ENCODE results near the gene SEMA3A. TPM values are rescaled to one million over a fixed set of nuclear protein-coding genes. Genes with fewer than 3 reads are reported as not detected.

SEMA3A gene
- total and polyA plus RNA-seq, 2 donors, result 12.9 to 24.3 TPM

DNA sequence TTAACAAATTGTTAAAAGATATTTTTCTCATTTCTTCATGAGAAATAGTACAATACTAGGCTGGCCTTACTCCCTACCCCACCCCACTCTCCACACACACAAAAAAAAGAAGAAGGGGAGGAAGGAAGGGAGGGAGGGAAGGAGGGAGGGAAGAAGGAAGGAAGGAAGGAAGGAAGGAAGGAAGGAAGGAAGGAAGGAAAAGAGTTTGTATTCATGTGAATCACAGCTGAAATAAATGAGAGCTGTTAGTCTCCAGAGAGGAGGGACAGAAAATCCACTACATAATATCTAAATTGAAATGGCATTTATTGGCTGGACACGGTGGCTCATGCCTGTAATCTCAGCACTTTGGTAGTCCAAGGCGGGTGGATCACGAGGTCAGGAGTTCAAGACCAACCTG is 57.8 kb downstream of the SEMA3A start:
- WGBS, result 88% methylated on average over 3 of the region's 3 CpGs
- no peak for DNase-seq (ENCODE audit: extremely low spot score)
- Histone ChIP-seq H3K4me1 (ENCODE audit: insufficient read depth) (no peaks in the 10 kb centered on the region), H3K4me3 (ENCODE audit: low read depth, low read length) (no peak overlapping the region), H3K36me3 (ENCODE audit: insufficient read depth) (no peaks in the 10 kb centered on the region), H3K27ac (ENCODE audit: low read depth) (no peak overlapping the region)

DNA sequence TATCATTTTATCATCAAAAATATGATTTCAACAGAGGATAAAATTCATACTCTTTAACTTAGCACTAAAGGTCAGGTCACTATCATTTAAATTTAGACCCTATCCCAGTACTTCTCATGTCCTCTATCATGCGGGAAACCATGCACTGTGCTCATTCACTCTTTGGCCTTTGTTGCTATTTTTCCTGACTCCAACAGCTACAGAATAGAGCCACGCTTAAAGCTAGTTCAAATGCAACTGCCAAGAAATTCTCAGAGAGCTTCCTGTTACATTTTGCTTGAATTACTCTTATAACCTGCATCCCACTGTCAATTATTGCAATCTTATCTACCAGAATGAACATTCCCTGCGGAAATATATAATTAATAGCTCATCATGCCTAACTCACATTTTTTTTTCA is 58.3 kb downstream of the SEMA3A start:
- no peak for DNase-seq (ENCODE audit: extremely low spot score)
- no peak overlapping the region for H3K4me3 ChIP-seq (ENCODE audit: low read depth, low read length)
- no peaks in the 10 kb centered on the region for H3K4me1 ChIP-seq (ENCODE audit: insufficient read depth)
- no peaks in the 10 kb centered on the region for H3K36me3 ChIP-seq (ENCODE audit: insufficient read depth)
- no peak overlapping the region for H3K27ac ChIP-seq (ENCODE audit: low read depth)
- 69% methylated on average over 3 of the region's 3 CpGs for WGBS

GRCh38 chr7:84134169-84134568 is 60.4 kb downstream of the SEMA3A start:
- WGBS, result 96% methylated on average over 1 of the region's 1 CpG
- H3K4me3 ChIP-seq (ENCODE audit: low read depth, low read length), result no peak overlapping the region
- DNase-seq (ENCODE audit: extremely low spot score), result no peak
- H3K4me1 ChIP-seq (ENCODE audit: insufficient read depth), result no peaks in the 10 kb centered on the region
- H3K36me3 ChIP-seq (ENCODE audit: insufficient read depth), result no peaks in the 10 kb centered on the region
- no peak overlapping the region for H3K27ac ChIP-seq (ENCODE audit: low read depth)

DNA sequence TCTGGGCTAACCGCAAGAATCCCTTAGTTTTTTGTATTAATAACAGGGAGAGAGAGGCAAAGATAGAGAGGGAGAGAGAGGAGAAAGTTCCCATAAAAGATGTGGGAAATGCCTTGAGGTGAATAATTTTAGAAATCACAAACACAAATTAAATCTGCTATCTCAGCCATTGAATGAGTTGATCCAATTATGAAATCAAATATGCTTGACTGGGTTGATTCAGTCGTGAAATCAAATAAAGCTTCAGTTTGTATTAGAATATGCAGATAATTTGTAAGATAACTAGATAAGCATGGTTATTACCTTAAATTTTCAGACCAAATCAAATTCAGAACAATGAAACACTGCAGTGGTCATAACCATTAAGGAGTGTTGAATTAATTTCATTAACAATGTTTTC is 68.9 kb downstream of the SEMA3A start:
- Histone ChIP-seq H3K4me3 (ENCODE audit: low read depth, low read length) (no peak overlapping the region), H3K27ac (ENCODE audit: low read depth) (no peak overlapping the region), H3K36me3 (ENCODE audit: insufficient read depth) (no peaks in the 10 kb centered on the region), H3K4me1 (ENCODE audit: insufficient read depth) (no peaks in the 10 kb centered on the region)
- no peak for DNase-seq (ENCODE audit: extremely low spot score)
- 90% methylated on average over 2 of the region's 2 CpGs for WGBS

DNA sequence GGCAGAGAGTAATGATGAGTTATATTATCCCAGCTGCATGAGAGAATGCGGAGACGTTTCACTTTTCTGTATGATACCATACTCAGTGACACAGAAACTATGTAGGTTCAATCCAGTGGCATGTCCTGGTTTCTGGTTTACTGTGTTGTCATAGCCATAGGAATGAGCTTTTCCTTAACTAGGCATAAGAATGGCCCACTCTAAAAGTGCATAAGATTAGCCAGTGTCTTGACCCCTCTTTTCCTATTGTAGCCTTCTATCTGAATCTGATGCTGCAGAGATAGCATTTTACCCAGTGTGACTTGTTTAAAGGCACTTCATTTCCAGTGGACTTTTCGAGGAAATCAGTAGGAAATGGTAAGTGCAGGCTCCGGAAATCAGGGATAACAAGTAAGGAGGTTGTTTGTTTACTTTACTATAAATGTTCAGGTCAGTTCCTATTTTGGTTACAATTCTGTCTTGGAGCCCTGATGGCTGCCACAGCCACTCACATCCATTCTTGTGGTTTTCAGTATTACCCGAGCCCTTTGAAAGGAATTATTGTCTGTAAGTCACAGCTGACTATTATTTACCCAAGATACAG is 70.5 kb downstream of the SEMA3A start:
- H3K4me1 ChIP-seq (ENCODE audit: insufficient read depth), result no peaks in the 10 kb centered on the region
- no peak overlapping the region for H3K4me3 ChIP-seq (ENCODE audit: low read depth, low read length)
- no peak for DNase-seq (ENCODE audit: extremely low spot score)
- H3K27ac ChIP-seq (ENCODE audit: low read depth), result no peak overlapping the region
- 33% methylated on average over 5 of the region's 5 CpGs for WGBS
- no peaks in the 10 kb centered on the region for H3K36me3 ChIP-seq (ENCODE audit: insufficient read depth)

DNA sequence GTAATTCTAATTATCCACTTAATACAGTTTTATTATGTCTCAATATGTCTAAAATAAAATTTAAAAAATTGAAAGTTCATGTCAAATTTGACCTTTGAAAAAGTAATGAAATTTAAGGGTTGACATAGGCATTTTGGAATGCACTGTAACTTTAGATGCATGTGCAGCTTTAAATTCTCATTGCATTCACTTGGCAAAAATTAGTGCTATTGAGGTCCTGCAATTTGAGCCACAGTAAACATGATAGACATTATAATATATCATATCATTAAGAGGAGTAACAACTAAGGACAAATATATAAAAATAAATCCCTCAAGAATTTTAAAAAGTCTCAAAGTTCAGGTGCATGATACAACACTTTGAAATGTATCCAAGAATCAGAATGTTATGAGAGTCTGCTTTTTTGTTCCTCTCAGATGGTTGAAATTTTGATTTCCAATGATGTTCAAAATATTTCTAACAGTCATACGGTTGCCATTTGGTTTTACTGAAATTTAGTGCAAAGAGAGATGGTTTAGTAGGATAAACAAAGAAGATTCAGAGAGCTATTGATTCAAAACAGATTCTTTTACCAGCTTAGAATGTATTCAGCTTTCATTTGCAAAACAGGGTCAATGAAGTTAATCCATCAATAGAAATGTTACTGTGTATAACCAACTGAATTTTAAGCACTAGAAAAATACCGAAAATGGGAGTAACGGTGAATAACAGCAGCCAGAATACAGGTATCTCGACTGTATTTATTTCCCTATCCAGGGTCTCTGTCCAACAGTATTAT is 71.8 kb downstream of the SEMA3A start:
- Histone ChIP-seq H3K4me1 (ENCODE audit: insufficient read depth) (no peaks in the 10 kb centered on the region), H3K36me3 (ENCODE audit: insufficient read depth) (no peaks in the 10 kb centered on the region), H3K27ac (ENCODE audit: low read depth) (no peak overlapping the region), H3K4me3 (ENCODE audit: low read depth, low read length) (no peak overlapping the region)
- 88% methylated on average over 4 of the region's 4 CpGs for WGBS
- DNase-seq (ENCODE audit: extremely low spot score), result no peak

- Histone ChIP-seq H3K4me3 (ENCODE audit: low read depth, low read length) (no peak overlapping the region), H3K27ac (ENCODE audit: low read depth) (no peak overlapping the region), H3K36me3 (ENCODE audit: insufficient read depth) (no peaks in the 10 kb centered on the region), H3K4me1 (ENCODE audit: insufficient read depth) (no peaks in the 10 kb centered on the region)
- DNase-seq (ENCODE audit: extremely low spot score), result no peak
- WGBS, result 91% methylated on average over 6 of the region's 6 CpGs
Measured at GRCh38 chr7:84117304-84117703, 77.3 kb downstream of the SEMA3A start.

- 54% methylated on average over 9 of the region's 9 CpGs for WGBS
- no peaks in the 10 kb centered on the region for H3K4me1 ChIP-seq (ENCODE audit: insufficient read depth)
- no peak for DNase-seq (ENCODE audit: extremely low spot score)
- no peak overlapping the region for H3K4me3 ChIP-seq (ENCODE audit: low read depth, low read length)
- no peaks in the 10 kb centered on the region for H3K36me3 ChIP-seq (ENCODE audit: insufficient read depth)
- H3K27ac ChIP-seq (ENCODE audit: low read depth), result no peak overlapping the region
Measured at GRCh38 chr7:84113906-84114850, 80.4 kb downstream of the SEMA3A start.

- 33% methylated on average over 2 of the region's 2 CpGs for WGBS
Measured at GRCh38 chr7:84113286-84113685, 81.3 kb downstream of the SEMA3A start.

DNA sequence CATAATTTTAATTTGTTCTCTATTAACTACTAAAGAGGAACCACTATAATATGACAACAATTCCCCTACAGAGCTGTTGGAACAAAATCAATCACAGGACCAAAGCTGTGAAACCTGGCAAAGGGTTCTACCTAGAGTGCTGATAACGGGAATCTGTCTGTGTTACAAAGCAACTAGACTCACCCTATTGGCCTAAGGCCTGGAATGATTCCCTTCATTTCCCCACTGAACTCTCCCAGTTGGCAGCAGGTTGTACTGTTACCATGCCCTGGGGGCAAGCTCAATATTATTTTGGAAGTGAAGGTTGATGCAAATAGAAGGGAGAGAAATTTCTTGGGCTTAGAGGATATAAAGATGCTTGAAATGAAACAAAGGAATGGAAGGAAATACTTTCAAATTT is 81.8 kb downstream of the SEMA3A start:
- no peak overlapping the region for H3K4me3 ChIP-seq (ENCODE audit: low read depth, low read length)
- H3K36me3 ChIP-seq (ENCODE audit: insufficient read depth), result no peaks in the 10 kb centered on the region
- H3K27ac ChIP-seq (ENCODE audit: low read depth), result no peak overlapping the region
- 39% methylated on average over 1 of the region's 1 CpG for WGBS
- DNase-seq (ENCODE audit: extremely low spot score), result no peak
- no peaks in the 10 kb centered on the region for H3K4me1 ChIP-seq (ENCODE audit: insufficient read depth)

More at GRCh38 chr7:84113286-84113685, 81.3 kb downstream of the SEMA3A start:
- Histone ChIP-seq H3K4me3 (ENCODE audit: low read depth, low read length) (no peak overlapping the region), H3K36me3 (ENCODE audit: insufficient read depth) (no peaks in the 10 kb centered on the region), H3K4me1 (ENCODE audit: insufficient read depth) (no peaks in the 10 kb centered on the region), H3K27ac (ENCODE audit: low read depth) (no peak overlapping the region)
- peak; percentile 72 for DNase-seq (ENCODE audit: extremely low spot score)

- H3K36me3 ChIP-seq (ENCODE audit: insufficient read depth), result no peaks in the 10 kb centered on the region
- H3K4me3 ChIP-seq (ENCODE audit: low read depth, low read length), result no peak overlapping the region
- no peak overlapping the region for H3K27ac ChIP-seq (ENCODE audit: low read depth)
- no peak for DNase-seq (ENCODE audit: extremely low spot score)
- no peaks in the 10 kb centered on the region for H3K4me1 ChIP-seq (ENCODE audit: insufficient read depth)
Measured at GRCh38 chr7:84111842-84112241, 82.7 kb downstream of the SEMA3A start.

DNA sequence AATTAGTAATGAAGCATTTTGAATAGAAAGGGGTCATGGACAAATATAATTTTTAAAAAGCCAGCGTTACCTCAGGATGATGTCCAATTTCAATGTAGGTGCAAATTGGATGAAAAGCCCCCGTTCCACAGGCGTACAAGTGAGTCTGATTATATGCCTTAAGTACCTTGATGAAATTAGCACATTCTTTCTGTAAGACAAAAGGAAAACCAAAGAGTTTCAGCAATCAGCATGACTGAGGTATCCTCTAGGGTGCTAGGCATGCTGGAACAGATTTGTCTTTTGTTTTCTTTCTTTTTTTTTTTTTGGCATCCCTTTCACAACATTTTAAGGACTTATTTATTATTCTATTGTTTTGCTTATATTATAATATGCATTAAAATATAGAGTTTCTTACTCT is 84.2 kb downstream of the SEMA3A start:
- no peak overlapping the region for H3K27ac ChIP-seq (ENCODE audit: low read depth)
- WGBS, result 93% methylated on average over 3 of the region's 3 CpGs
- H3K4me3 ChIP-seq (ENCODE audit: low read depth, low read length), result no peak overlapping the region
- no peaks in the 10 kb centered on the region for H3K4me1 ChIP-seq (ENCODE audit: insufficient read depth)
- H3K36me3 ChIP-seq (ENCODE audit: insufficient read depth), result no peaks in the 10 kb centered on the region
- DNase-seq (ENCODE audit: extremely low spot score), result no peak

DNA sequence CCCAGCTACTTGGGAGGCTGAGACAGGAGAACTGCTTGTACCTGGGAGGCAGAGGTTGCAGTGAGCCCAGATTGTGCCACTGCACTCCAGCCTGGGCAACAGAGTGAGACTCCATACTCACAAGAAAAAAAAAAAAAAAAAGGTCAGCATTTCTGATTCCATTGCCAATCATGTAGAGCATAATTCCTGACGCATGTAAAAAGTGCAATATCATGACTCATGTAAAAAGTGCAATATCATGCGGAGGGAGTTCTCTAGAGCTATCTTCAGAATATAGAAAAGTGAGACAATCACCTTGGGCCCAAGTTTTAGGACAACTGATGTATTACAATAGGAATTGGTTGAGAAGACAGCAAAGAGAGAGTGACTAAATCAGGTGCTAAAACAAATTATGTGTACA is 85.8 kb downstream of the SEMA3A start:
- Histone ChIP-seq H3K27ac (ENCODE audit: low read depth) (no peak overlapping the region), H3K4me3 (ENCODE audit: low read depth, low read length) (no peak overlapping the region), H3K4me1 (ENCODE audit: insufficient read depth) (no peaks in the 10 kb centered on the region), H3K36me3 (ENCODE audit: insufficient read depth) (no peaks in the 10 kb centered on the region)
- DNase-seq (ENCODE audit: extremely low spot score), result no peak
- 49% methylated on average over 2 of the region's 2 CpGs for WGBS

GRCh38 chr7:84108119-84108518 is 86.5 kb downstream of the SEMA3A start:
- Histone ChIP-seq H3K4me1 (ENCODE audit: insufficient read depth) (no peaks in the 10 kb centered on the region), H3K27ac (ENCODE audit: low read depth) (no peak overlapping the region), H3K36me3 (ENCODE audit: insufficient read depth) (no peaks in the 10 kb centered on the region), H3K4me3 (ENCODE audit: low read depth, low read length) (no peak overlapping the region)
- no peak for DNase-seq (ENCODE audit: extremely low spot score)
- WGBS, result 82% methylated on average over 1 of the region's 1 CpG
